Smooth muscle cell (in vitro differentiated cells): ENCODE results near the gene PLD1. TPM values are rescaled to one million over a fixed set of nuclear protein-coding genes. Genes with fewer than 3 reads are reported as not detected.

Source experiments
- DNase-seq: peaks from one replicate; lab custom pipeline; 2025; ENCODE audit not compliant: unreplicated experiment; lab: John Stamatoyannopoulos, UW
- H2AFZ ChIP-seq: fragments of 200-600 bp; sonication (generic); 2 replicates; pipeline ENCODE4 v1.6.0; 2016; ENCODE audit warnings: antibody characterized with exemption, low read depth, mild to moderate bottlenecking
- H3F3A ChIP-seq: fragments of 200-600 bp; sonication (generic); 2 replicates; pipeline ENCODE4 v1.6.0; 2017; ENCODE audit warnings: antibody characterized with exemption, low read depth
- H3K27ac ChIP-seq: fragments of 200-600 bp; sonication (generic); 2 replicates; pipeline ENCODE4 v1.5.1; 2016; ENCODE audit warnings: low read depth, mild to moderate bottlenecking
- H3K27me3 ChIP-seq: fragments of 200-600 bp; sonication (generic); 2 replicates; pipeline ENCODE4 v1.6.1; 2016; ENCODE audit warnings: low read depth, mild to moderate bottlenecking
- H3K36me3 ChIP-seq: fragments of 200-600 bp; sonication (generic); 2 replicates; pipeline ENCODE4 v1.5.1; 2016; ENCODE audit warnings: low read depth
- H3K4me1 ChIP-seq: fragments of 200-600 bp; sonication (generic); 2 replicates; pipeline ENCODE4 v1.5.1; 2016; ENCODE audit warnings: low read depth
- H3K4me2 ChIP-seq: fragments of 200-600 bp; sonication (generic); 2 replicates; pipeline ENCODE4 v1.6.0; 2016; ENCODE audit warnings: mild to moderate bottlenecking
- H3K4me3 ChIP-seq: fragments of 200-600 bp; sonication (generic); 2 replicates; pipeline ENCODE4 v1.5.1; 2016; ENCODE audit warnings: mild to moderate bottlenecking
- H3K79me2 ChIP-seq: fragments of 200-600 bp; sonication (generic); 2 replicates; pipeline ENCODE4 v1.6.0; 2016; ENCODE audit warnings: low read depth, mild to moderate bottlenecking
- H3K9ac ChIP-seq: fragments of 200-600 bp; sonication (generic); 2 replicates; pipeline ENCODE4 v1.6.0; 2016; ENCODE audit warnings: low read depth
- H3K9me3 ChIP-seq: fragments of 200-600 bp; sonication (generic); replicated peaks from 2 replicates; pipeline ENCODE4 v1.5.1; 2016; ENCODE audit warnings: low read depth
- H4K20me1 ChIP-seq: fragments of 200-600 bp; sonication (generic); 2 replicates; pipeline ENCODE4 v1.6.0; 2016; ENCODE audit warnings: low read depth
- WGBS: methylation state at CpG from one replicate; pipeline ENCODE4 v1.1.7; 2016; ENCODE audit warnings: low lambda C conversion rate; 5-methylcytosine and 5-hydroxymethylcytosine counted together
- polyA plus RNA-seq: library from polyadenylated mRNA; unstranded; fragments of >200 nt; fragmentation: Nextera tagmentation; extraction: Ambion mirVana; gene quantifications from 2 replicates; pipeline ENCODE4 v1.2.1, GENCODE V29; 2016
- total RNA-seq: library from RNA; depleted of rRNA; stranded (reverse); fragments of >200 nt; gene quantifications from 2 replicates; pipeline ENCODE4 v1.2.3, GENCODE V29; 2014
- TF ChIP-seq, protein P1 (sequence below): fragments of 200-600 bp; sonication (generic); IDR thresholded peaks from 2 replicates; pipeline ENCODE4 v1.5.1; 2017; ENCODE audit warnings: borderline replicate concordance, mild to moderate bottlenecking, antibody characterized with exemption; ENCODE audit not compliant: insufficient read depth, poor library complexity, severe bottlenecking

Gene PLD1
- total and polyA plus RNA-seq, 2 experiments from 2014 or later, result 15.2 to 36.1 TPM

DNA sequence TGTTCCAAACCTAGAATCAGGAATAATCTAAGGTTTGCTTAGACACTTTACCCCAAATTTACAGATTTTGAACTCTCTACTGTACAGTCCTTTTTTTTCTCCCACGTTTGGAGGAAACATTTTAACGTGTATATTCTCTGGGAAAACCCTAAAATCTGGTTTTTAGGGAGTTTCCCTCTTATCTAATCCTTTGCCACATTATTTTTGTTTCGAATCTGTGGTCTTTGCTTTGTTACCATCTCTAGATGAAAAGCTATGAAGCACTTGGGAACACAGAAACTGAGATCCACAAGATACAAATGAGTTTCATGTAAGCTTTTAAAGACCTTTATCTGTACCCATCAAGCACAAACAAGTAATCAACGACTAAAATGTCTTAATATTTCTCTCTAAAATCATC lies 41.3 kb downstream of the PLD1 start:
- H3K36me3 ChIP-seq, result no peaks in the 10 kb centered on the region
- no peaks in the 10 kb centered on the region for H3F3A ChIP-seq
- no peak overlapping the region for H3K4me2 ChIP-seq
- H2AFZ ChIP-seq, result no peak overlapping the region
- DNase-seq, result no peak
- peaks cover 69% of the 10 kb centered on the region for H3K79me2 ChIP-seq
- peak overlapping the region; percentile 44 for H3K4me3 ChIP-seq
- H3K4me1 ChIP-seq, result no peaks in the 10 kb centered on the region
- H4K20me1 ChIP-seq, result peaks cover 41% of the 10 kb centered on the region
- no peak overlapping the region for H3K27ac ChIP-seq
- TF ChIP-seq, protein P1, sequence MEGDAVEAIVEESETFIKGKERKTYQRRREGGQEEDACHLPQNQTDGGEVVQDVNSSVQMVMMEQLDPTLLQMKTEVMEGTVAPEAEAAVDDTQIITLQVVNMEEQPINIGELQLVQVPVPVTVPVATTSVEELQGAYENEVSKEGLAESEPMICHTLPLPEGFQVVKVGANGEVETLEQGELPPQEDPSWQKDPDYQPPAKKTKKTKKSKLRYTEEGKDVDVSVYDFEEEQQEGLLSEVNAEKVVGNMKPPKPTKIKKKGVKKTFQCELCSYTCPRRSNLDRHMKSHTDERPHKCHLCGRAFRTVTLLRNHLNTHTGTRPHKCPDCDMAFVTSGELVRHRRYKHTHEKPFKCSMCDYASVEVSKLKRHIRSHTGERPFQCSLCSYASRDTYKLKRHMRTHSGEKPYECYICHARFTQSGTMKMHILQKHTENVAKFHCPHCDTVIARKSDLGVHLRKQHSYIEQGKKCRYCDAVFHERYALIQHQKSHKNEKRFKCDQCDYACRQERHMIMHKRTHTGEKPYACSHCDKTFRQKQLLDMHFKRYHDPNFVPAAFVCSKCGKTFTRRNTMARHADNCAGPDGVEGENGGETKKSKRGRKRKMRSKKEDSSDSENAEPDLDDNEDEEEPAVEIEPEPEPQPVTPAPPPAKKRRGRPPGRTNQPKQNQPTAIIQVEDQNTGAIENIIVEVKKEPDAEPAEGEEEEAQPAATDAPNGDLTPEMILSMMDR, result no peak
- no peaks in the 10 kb centered on the region for H3K9me3 ChIP-seq
- H3K9ac ChIP-seq, result no peak overlapping the region
- H3K27me3 ChIP-seq, result no peaks in the 10 kb centered on the region
- WGBS, result 69% methylated on average over 4 of the region's 4 CpGs

DNA sequence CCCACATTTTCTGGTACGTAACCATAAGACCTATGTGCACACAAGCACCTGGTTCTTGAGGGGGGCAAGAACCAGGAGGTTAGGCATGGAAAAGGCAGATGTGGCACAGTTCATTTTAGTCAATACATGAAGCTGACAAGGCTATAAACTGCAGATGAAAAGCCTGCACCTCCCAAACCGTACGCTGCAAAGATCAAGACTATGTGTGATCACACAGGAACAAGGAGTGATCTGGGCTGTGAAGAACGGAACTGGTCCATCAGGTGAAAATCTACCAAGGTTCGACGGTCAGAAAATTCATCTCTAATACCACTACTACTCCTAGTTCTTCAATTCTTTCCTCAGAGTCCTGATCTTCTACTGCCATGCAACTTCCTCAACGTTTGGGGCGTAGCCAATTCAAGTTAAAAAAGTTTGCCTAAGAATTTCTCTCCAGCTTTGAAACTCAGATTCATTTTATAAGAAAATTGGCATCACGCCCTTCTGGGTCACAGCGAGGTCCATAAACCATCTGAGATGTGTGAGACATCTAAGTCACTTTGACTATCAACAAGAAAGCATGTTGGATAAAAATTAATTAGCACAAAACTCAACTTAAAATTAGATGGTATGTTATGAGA lies 41.9 kb downstream of the PLD1 start:
- Histone ChIP-seq H3F3A (no peaks in the 10 kb centered on the region), H3K27ac (no peak overlapping the region), H2AFZ (no peak overlapping the region), H3K9ac (no peak overlapping the region), H3K79me2 (peaks cover 75% of the 10 kb centered on the region), H4K20me1 (peaks cover 43% of the 10 kb centered on the region), H3K27me3 (no peaks in the 10 kb centered on the region), H3K4me3 (peak overlapping the region; percentile 44), H3K36me3 (no peaks in the 10 kb centered on the region), H3K4me2 (no peak overlapping the region), H3K4me1 (no peaks in the 10 kb centered on the region), H3K9me3 (no peaks in the 10 kb centered on the region)
- 96% methylated on average over 10 of the region's 10 CpGs for WGBS
- TF ChIP-seq, protein P1, result no peak
- no peak for DNase-seq

DNA sequence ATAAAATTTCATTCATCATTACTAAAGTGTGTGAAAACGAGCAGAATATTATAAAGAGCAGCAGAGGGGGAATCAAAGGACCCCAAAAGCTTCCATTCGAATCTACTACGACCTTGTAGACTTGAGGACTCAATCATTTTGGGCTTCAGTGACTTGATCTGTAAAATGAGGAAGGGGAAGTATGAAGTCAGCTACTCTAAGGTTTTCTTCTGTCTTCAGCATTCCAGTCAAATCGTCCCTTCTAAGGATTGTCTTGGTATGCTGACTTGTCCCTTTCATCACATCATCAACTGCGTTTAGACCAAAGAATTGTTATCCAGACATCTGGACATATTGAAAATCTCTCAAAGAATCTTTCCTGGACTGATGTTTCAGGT lies 44.8 kb downstream of the PLD1 start:
- Histone ChIP-seq H3K36me3 (no peaks in the 10 kb centered on the region), H3K4me1 (no peaks in the 10 kb centered on the region)
- TF ChIP-seq, protein P1, result no peak

DNA sequence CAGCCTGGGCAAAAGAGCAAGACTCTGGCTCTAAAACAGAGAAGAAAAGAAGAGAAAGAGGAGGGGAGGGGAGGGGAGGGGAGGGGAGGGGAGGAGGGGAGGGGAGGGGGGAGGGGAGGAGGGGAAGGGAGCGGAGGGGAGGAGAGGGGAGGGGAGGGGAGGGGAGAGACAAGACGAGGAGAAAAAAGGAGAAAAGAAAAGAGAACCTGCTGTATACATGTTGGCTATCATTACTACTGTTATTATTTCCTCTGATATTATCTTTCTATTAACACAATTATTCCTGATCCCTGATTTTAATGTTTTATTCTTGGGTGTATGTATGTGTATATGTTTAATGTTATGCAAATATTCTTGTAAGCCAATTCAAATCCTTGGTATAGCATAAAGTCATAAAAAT lies 46.9 kb downstream of the PLD1 start:
- DNase-seq, result no peak
- peaks cover 41% of the 10 kb centered on the region for H4K20me1 ChIP-seq
- no CpG with 5 or more reads among the region's 2 CpGs for WGBS
- H3K36me3 ChIP-seq, result no peaks in the 10 kb centered on the region
- no peak overlapping the region for H3K27ac ChIP-seq
- peaks cover 74% of the 10 kb centered on the region for H3K79me2 ChIP-seq
- H2AFZ ChIP-seq, result no peak overlapping the region
- TF ChIP-seq, protein P1, result no peak
- H3K4me2 ChIP-seq, result no peak overlapping the region
- H3K4me3 ChIP-seq, result no peak overlapping the region
- no peaks in the 10 kb centered on the region for H3K9me3 ChIP-seq
- no peak overlapping the region for H3K9ac ChIP-seq
- H3F3A ChIP-seq, result no peaks in the 10 kb centered on the region
- no peaks in the 10 kb centered on the region for H3K27me3 ChIP-seq
- H3K4me1 ChIP-seq, result no peaks in the 10 kb centered on the region

More for the DNA sequence above, 44.8 kb downstream of the PLD1 start:
- no peaks in the 10 kb centered on the region for H3K9me3 ChIP-seq
- no peak overlapping the region for H3K9ac ChIP-seq
- H3K79me2 ChIP-seq, result peaks cover 75% of the 10 kb centered on the region
- H3K27ac ChIP-seq, result no peak overlapping the region
- no peak overlapping the region for H3K4me3 ChIP-seq
- peaks cover 36% of the 10 kb centered on the region for H4K20me1 ChIP-seq
- DNase-seq, result no peak
- no peaks in the 10 kb centered on the region for H3F3A ChIP-seq
- H2AFZ ChIP-seq, result no peak overlapping the region
- no peaks in the 10 kb centered on the region for H3K27me3 ChIP-seq
- H3K4me2 ChIP-seq, result no peak overlapping the region
- WGBS, result 78% methylated on average over 5 of the region's 5 CpGs
